NCI-H82 treated with DMSO at 0.1 percent for 48 hours (cell line): ENCODE measurements around the gene TNP2.

ENCODE experiments used
- DNase-seq: peaks from one replicate; lab custom pipeline; 2025; ENCODE audit not compliant: unreplicated experiment; lab: John Stamatoyannopoulos, UW

TNP2 gene

DNA sequence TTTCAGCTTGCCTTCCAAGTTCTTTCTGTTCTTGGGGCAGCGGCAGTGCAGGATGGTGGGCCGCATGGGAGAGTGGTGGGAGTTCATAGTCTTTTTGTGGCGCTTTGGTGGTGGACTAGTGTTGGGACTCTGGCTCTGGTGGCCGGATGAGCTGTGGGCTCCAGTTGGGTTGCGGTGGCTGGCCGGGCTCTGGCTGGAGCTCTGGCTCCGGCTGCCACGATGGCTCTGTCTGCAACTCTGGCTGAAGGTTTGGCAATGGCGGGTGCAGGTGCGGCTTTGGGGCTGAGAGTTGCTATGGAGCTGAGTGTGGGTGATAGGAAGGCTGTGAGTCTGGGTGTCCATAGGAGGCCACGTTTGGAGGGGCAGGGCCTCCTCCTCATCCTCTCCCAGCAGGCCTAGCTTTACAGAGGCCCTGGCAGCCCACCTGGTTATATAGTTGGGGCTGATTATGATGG, at the start of gene TNP2:
TSS of gene TNP2 (minus strand) at position 405 of the 455 bp plus-strand sequence. CDS start at position 342, 63 bp downstream.
- DNase-seq: no peak

DNA sequence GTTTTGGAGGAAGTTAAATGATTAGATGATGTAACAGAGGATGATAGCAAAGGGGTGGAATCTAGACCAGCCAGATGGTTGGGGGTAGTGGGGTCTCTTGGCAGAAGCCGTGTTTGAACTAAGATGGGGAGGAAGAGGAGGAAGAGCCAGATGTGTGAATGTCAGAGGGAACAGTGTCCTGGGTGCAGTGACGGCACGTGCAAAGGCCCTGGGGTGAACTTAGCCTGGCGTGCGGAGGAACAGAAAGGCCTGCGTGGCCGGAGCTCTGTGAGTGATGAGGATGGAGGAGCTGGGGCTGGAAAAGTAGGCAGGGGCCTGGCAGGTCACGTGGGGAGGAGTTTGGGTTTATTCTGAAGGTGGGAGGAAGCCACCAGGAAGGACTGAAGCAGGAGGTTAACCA, 49.7 kb upstream of the TNP2 start:
- DNase-seq: no peak

DNA sequence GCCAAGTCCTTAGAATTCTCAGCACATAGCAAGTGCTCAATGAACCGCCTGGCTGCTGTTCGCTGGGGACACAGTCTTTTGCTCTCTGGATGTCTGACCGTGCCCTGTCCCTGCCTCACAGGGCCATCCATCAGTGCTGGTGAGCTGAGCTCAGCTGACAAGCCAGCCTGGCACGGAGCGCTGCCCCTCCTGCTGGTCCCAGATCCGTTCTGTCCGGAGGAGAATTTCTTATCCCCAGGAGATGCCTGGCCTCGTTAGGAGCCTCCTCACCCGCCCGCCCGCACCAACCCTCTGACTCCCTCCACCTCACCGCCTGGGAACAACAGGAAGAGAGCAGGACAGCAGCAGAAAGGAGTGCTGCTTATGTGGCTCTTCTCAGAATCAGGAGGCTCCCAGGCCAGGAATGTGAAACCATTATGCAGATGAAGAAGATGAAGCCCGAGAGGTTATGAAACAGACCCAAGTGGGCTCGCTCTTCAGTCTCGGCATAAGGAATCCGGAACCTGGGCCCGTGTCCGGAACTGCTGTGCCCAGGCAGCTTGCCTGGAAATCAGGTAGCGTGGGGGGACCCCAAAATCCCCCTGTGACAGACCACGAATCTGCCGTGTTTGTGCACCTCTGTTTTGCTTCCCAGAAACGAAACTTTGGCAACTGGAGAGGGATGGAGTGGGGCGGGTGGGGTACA, 47.3 kb upstream of the TNP2 start:
- DNase-seq: no peak

- DNase-seq: no peak
Observed at GRCh38 chr16:11315510-11315909, 46.4 kb upstream of the TNP2 start.

DNA sequence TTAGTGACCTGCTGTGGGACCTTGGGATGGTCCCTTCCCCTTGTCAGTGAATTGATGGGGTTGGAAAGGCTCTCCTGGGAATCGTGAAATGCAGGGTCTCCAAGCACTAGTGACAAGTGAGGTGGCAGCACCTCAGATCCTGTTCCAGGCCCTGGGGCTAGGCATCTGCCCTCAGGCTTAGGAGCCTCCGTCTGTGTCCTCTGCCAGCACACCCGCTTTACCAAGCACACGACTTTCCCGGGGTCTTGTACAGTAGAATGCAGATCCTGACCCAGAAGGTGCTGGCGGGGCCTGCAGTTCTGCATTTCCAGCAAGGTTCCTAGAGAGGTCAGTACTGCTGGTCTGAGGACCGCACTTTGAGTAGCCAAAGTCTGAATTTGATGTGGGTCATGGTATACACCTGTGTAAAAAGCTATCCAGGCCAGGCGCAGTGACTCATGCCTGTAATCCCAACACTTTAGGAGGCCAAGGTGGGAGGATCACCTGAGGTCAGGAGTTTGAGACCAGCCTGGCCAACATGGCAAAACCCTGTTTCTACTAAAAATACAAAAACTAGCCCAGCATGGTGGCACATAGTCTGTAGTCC, 45.3 kb upstream of the TNP2 start:
- no peak for DNase-seq

DNA sequence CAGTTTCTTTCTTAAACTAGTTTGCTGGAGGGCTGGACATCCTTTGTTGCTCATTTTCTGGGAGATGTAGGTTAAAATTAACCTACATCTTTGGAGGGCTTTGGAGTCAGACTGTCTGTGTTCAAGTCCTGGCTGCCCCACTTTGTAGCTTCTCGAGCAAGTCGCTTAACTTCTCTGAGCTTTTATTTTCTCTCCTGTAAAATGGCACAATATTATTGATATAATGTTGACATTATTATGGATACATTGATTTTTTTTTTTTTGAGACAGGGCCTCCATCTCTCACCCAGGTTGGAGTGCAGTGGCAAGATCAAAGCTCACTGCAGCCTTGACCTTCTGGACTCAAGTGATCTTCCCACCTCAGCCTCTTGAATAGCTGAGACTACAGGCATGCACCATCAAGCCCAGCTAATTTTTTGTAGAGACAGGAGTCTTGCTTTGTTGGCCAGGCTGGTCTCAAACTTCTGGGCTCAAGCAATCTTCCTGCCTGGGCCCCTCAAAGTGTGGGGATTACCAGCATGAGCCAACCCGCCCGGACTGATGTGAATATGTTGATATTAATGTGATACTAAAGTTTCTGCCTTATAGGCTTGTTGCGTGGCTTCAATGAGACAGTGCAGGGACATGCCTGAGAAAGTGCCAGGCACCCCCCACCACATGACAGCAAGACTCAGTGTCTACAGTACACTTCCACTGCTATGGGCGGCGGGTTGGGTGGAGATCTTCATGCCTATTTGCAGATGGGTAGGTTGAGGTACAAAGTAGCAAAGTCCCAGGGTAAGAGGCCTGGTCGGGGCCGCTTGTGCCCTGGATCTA, 44.6 kb upstream of the TNP2 start:
- no peak for DNase-seq

GRCh38 chr16:11312718-11313492, 43.8 kb upstream of the TNP2 start:
- DNase-seq: no peak

GRCh38 chr16:11310997-11311561, 42.0 kb upstream of the TNP2 start:
- no peak for DNase-seq

DNA sequence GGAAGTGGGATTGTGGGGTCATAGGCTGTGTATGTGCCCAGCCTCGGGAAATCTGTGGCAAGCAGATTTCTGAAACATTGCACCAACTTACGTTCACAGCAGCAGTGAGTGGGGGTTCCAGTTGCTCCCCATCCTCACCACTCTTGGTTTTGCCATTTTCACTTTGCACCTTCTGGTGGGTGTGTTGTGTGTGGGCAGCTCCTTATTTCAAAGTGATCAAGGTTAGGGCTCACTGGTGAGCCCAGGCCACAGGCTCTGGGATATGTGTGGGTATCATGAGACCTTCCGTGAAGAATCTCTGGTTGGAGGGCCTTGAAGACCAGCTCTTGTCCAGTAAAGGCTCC, 41.5 kb upstream of the TNP2 start:
- no peak for DNase-seq

GRCh38 chr16:11309895-11310633, 40.9 kb upstream of the TNP2 start:
- no peak for DNase-seq

GRCh38 chr16:11308493-11309283, 39.6 kb upstream of the TNP2 start:
- DNase-seq: no peak

- no peak for DNase-seq
Observed at GRCh38 chr16:11307639-11308492, 38.7 kb upstream of the TNP2 start.

DNA sequence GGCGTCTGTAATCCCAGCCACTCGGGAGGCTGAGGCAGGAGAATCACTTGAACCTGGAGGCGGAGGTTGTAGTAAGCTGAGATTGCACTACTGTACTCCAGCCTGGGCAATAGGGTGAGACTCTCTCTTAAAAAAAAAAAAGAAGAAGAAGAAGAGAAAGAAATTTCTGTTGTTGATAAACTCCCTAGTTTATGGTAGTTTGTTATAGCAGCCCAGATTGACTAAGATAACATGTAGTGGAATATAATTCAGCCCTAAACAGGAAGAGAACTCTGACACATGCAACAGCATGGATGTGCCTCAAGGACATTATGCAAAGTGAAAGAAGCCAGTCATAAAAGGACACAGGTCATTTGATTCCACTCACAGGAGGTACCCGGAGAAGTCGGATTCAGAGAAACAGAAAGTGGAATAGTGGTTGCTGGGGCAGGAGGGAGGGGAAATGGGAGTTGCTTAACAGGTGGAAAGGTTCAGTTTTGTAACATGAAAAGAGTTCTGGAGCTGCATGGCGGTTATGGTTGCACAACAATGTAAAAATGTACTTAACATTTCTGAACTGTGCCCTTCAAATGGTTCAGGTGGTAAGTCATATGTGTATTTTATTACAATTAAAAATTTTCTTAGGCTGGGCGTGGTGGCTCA, 38.0 kb upstream of the TNP2 start:
- no peak for DNase-seq

GRCh38 chr16:11306381-11306780, 37.3 kb upstream of the TNP2 start:
- no peak for DNase-seq

DNA sequence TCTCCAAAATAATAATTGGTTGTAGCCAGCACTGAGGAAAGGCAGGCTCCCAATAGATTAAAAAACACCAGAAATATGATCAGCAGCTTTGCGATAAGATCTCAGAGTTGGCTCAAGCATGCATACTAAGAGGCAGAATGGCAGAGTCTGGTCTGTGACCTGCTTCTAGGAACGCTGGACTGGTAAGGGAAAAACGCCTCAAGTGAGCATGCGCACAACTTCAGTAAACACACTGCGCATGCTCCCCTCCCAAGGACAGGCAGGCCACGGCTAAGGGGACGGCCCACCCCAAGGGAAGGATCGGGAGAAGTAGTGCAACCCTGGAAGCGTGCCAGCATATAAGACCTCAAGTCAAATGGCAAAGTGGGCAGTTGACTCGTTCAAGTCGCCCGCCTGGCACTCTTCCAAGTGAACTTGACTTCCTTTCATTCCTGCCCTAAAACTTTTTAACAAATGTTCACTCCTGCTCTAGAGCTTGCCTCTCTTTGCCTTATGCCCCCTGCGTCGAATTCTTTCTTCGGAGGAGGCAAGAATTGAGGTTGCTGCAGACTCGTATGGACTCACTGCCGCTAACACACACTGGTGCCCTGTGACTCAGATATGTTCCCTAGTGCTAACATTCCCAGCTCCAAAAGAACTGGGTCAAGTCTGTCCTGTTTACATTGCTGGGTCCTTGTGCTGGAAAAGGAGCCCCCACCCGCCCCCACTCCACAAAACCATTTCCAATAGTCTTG, 34.4 kb upstream of the TNP2 start:
- DNase-seq: no peak

DNA sequence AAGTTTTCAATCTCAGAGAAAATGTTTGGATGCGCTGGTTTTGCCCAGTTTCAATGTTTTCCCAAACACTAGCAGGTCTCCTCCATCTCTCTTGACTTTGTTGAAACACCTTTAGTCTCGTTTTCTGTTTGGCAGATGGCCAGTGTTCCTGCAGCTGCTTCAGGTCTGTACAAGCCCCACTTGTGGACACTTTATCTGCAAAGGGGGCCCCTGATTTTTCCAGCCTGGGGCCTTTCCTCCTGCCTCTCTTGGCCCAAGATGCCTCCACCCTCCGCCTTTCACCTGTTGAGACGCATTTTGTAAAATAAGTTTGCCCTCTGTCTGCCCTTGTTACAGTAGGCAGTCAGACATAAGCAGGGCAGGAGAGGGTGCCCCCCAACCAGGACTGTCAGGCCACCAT, 33.9 kb upstream of the TNP2 start:
- DNase-seq: no peak

- DNase-seq: no peak
Observed at GRCh38 chr16:11301645-11302501, 32.7 kb upstream of the TNP2 start.
